Measurements from ENCODE around the gene DUSP5. TPM values are rescaled to one million over a fixed set of nuclear protein-coding genes. Genes with fewer than 3 reads are reported as not detected.

Gene DUSP5
- total RNA-seq, 2 donors from 2014 or later: 6.9 to 33.1 TPM

GRCh38 chr10:110548002-110548401, 50.3 kb downstream of the DUSP5 start:
- Histone ChIP-seq H3K36me3 (no peaks in the 10 kb centered on the region), H3K4me3 (no peak overlapping the region), H3K9me3 (no peaks in the 10 kb centered on the region), H3K4me1 (replicated peaks) (no peaks in the 10 kb centered on the region), H3K27me3 (replicated peaks; ENCODE audit: insufficient read depth) (no peaks in the 10 kb centered on the region), H3K27ac (no peak overlapping the region)
- no peak for DNase-seq (ENCODE audit: low spot score)
- 27% methylated on average over 5 of the region's 5 CpGs for WGBS
- TF ChIP-seq POLR2AphosphoS5 (IDR thresholded peaks at IDR 0.05): no peak
- no peak for TF ChIP-seq POLR2A (IDR thresholded peaks at IDR 0.05)
- TF ChIP-seq, protein P1, sequence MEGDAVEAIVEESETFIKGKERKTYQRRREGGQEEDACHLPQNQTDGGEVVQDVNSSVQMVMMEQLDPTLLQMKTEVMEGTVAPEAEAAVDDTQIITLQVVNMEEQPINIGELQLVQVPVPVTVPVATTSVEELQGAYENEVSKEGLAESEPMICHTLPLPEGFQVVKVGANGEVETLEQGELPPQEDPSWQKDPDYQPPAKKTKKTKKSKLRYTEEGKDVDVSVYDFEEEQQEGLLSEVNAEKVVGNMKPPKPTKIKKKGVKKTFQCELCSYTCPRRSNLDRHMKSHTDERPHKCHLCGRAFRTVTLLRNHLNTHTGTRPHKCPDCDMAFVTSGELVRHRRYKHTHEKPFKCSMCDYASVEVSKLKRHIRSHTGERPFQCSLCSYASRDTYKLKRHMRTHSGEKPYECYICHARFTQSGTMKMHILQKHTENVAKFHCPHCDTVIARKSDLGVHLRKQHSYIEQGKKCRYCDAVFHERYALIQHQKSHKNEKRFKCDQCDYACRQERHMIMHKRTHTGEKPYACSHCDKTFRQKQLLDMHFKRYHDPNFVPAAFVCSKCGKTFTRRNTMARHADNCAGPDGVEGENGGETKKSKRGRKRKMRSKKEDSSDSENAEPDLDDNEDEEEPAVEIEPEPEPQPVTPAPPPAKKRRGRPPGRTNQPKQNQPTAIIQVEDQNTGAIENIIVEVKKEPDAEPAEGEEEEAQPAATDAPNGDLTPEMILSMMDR (IDR thresholded peaks at IDR 0.05): no peak
- intact Hi-C loops (cut with DNase I): loop anchor here (5.0 kb wide), 1 partner anchor 411 kb away; no protein-coding TSS in a partner anchor

GRCh38 chr10:110549211-110549610, 51.5 kb downstream of the DUSP5 start:
- 67% methylated on average over 5 of the region's 5 CpGs for WGBS
- H3K9me3 ChIP-seq: no peaks in the 10 kb centered on the region
- TF ChIP-seq POLR2A (IDR thresholded peaks at IDR 0.05) (no peak), POLR2AphosphoS5 (IDR thresholded peaks at IDR 0.05) (no peak)
- TF ChIP-seq, protein P1 (IDR thresholded peaks at IDR 0.05): no peak
- H3K4me1 ChIP-seq (replicated peaks): no peaks in the 10 kb centered on the region
- intact Hi-C loops (cut with DNase I): loop anchor here (5.0 kb wide), 1 partner anchor 412 kb away; no protein-coding TSS in a partner anchor
- no peak overlapping the region for H3K4me3 ChIP-seq
- no peaks in the 10 kb centered on the region for H3K27me3 ChIP-seq (replicated peaks; ENCODE audit: insufficient read depth)
- DNase-seq (ENCODE audit: low spot score): no peak
- H3K36me3 ChIP-seq: no peaks in the 10 kb centered on the region
- no peak overlapping the region for H3K27ac ChIP-seq

- no peaks in the 10 kb centered on the region for H3K4me1 ChIP-seq (replicated peaks)
- H3K27me3 ChIP-seq (replicated peaks; ENCODE audit: insufficient read depth): no peaks in the 10 kb centered on the region
- no peaks in the 10 kb centered on the region for H3K36me3 ChIP-seq
- TF ChIP-seq POLR2AphosphoS5 (IDR thresholded peaks at IDR 0.05) (no peak), POLR2A (IDR thresholded peaks at IDR 0.05) (no peak)
- TF ChIP-seq, protein P1 (IDR thresholded peaks at IDR 0.05): no peak
- WGBS: 38% methylated on average over 2 of the region's 2 CpGs
- DNase-seq (ENCODE audit: low spot score): no peak
- H3K4me3 ChIP-seq: no peak overlapping the region
- intact Hi-C loops (cut with DNase I): no loop called here
- H3K9me3 ChIP-seq: no peaks in the 10 kb centered on the region
- no peak overlapping the region for H3K27ac ChIP-seq
Observed at GRCh38 chr10:110553905-110554304, 56.2 kb downstream of the DUSP5 start.

DNA sequence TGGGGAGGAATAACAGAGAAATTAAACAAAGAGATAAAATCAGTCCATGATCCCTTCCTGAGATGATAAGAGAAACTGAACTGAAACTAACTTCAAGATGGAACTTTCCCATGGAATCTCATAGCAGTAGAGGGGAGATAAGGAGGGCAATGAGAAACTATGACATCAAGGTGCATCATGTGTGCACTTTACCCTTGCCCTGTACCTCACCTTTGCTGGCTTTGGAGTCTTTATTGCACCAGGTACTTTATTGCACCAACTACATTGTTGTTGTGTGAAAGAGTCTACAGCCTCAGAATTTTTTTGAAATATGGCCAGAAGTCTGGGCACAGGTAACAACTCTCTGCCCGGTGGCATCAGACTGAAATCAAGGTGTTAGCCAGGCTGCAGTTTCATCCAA, 58.6 kb downstream of the DUSP5 start:
- Histone ChIP-seq H3K36me3 (no peaks in the 10 kb centered on the region), H3K4me3 (no peak overlapping the region), H3K4me1 (replicated peaks) (no peaks in the 10 kb centered on the region), H3K27me3 (replicated peaks; ENCODE audit: insufficient read depth) (no peaks in the 10 kb centered on the region), H3K27ac (no peak overlapping the region), H3K9me3 (no peaks in the 10 kb centered on the region)
- intact Hi-C loops (cut with DNase I): no loop called here
- TF ChIP-seq, protein P1 (IDR thresholded peaks at IDR 0.05): no peak
- TF ChIP-seq POLR2AphosphoS5 (IDR thresholded peaks at IDR 0.05) (no peak), POLR2A (IDR thresholded peaks at IDR 0.05) (no peak)
- WGBS: 60% methylated on average over 1 of the region's 1 CpG
- no peak for DNase-seq (ENCODE audit: low spot score)

GRCh38 chr10:110556969-110557601, 59.4 kb downstream of the DUSP5 start:
- no peaks in the 10 kb centered on the region for H3K4me1 ChIP-seq (replicated peaks)
- peak; percentile 20 for DNase-seq (ENCODE audit: low spot score)
- intact Hi-C loops (cut with DNase I): no loop called here
- no peaks in the 10 kb centered on the region for H3K27me3 ChIP-seq (replicated peaks; ENCODE audit: insufficient read depth)
- H3K4me3 ChIP-seq: no peak overlapping the region
- TF ChIP-seq POLR2A (IDR thresholded peaks at IDR 0.05) (no peak), POLR2AphosphoS5 (IDR thresholded peaks at IDR 0.05) (no peak)
- TF ChIP-seq, protein P1 (IDR thresholded peaks at IDR 0.05): peak in 3 of 4 experiments; percentile 17 to 47 (median 44)
- H3K36me3 ChIP-seq: no peaks in the 10 kb centered on the region
- no peak overlapping the region for H3K27ac ChIP-seq
- no peaks in the 10 kb centered on the region for H3K9me3 ChIP-seq
- 49% methylated on average over 9 of the region's 9 CpGs for WGBS
